CD4-positive, alpha-beta memory T cell (primary cell): ENCODE measurements around the gene STX18. TPM values are rescaled to one million over a fixed set of nuclear protein-coding genes. Genes with fewer than 3 reads are reported as not detected.
"Not testable (repeated sequence)": the region's sequence is repeated elsewhere in the genome, so short reads cannot be mapped to it uniquely, and the experiment has no call there.

Experiments
- CTCF ChIA-PET: fragments of 350-600 bp; sonication (Branson Sonifier 250); formaldehyde crosslinking; loops from one replicate; lab custom pipeline; 2021; ENCODE audit warnings: inconsistent platforms; ENCODE audit not compliant: partially characterized antibody; lab: Charles Lee
- POLR2A ChIA-PET: fragments of 350-600 bp; sonication (Branson Sonifier 250); formaldehyde crosslinking; loops from one replicate; lab custom pipeline; 2021; ENCODE audit not compliant: partially characterized antibody; lab: Charles Lee
- DNase-seq, 5 donors: peaks; one replicate each; pipeline versions ENCODE4 v3.0.0 to v3.0.0-alpha.2; 2020 to 2022; ENCODE audit warnings: mixed read lengths in 1 of 5
- H3K27ac ChIP-seq: one replicate; pipeline ENCODE4 v1.7.0; 2013; ENCODE audit warnings: low read depth, low read length
- H3K27me3 ChIP-seq: 2 replicates; pipeline ENCODE4 v1.7.0; 2013; ENCODE audit warnings: mild to moderate bottlenecking, low read length, moderate library complexity; ENCODE audit not compliant: insufficient read depth
- H3K36me3 ChIP-seq: 2 replicates; pipeline ENCODE4 v1.7.0; 2013; ENCODE audit warnings: mild to moderate bottlenecking, low read length, moderate library complexity; ENCODE audit not compliant: insufficient read depth
- H3K4me1 ChIP-seq: 2 replicates; pipeline ENCODE4 v1.7.0; 2013; ENCODE audit warnings: mild to moderate bottlenecking, low read length, moderate library complexity; ENCODE audit not compliant: insufficient read depth
- H3K4me3 ChIP-seq, 2 donors: one replicate each; pipeline ENCODE4 v1.7.0; 2013; ENCODE audit warnings: low read length in 2 of 2, mild to moderate bottlenecking in 1 of 2
- H3K9me3 ChIP-seq, 2 donors: one replicate each; pipeline ENCODE4 v1.7.0; 2013; ENCODE audit warnings: low read length in 2 of 2, control low read depth in 1 of 2; ENCODE audit not compliant: control insufficient read depth in 1 of 2
- H3K27ac Mint-ChIP-seq, 7 donors: one replicate each; pipeline ENCODE4 v1.8.0; 2020 to 2021; ENCODE audit warnings: mixed read lengths in 7 of 7, mild to moderate bottlenecking in 6 of 7, inconsistent platforms in 3 of 7, moderate library complexity in 3 of 7
- H3K27me3 Mint-ChIP-seq, 2 donors: one replicate each; pipeline ENCODE4 v1.8.0; 2020 to 2021; ENCODE audit warnings: mixed read lengths in 2 of 2
- H3K36me3 Mint-ChIP-seq, 2 donors: one replicate each; pipeline ENCODE4 v1.8.0; 2020 to 2021; ENCODE audit warnings: mixed read lengths in 2 of 2, inconsistent platforms in 1 of 2, mild to moderate bottlenecking in 1 of 2
- H3K4me1 Mint-ChIP-seq, 4 donors: one replicate each; pipeline ENCODE4 v1.8.0; 2020 to 2021; ENCODE audit warnings: mixed read lengths in 4 of 4, mild to moderate bottlenecking in 1 of 4
- H3K4me3 Mint-ChIP-seq, 8 donors: one replicate each; pipeline ENCODE4 v1.8.0; 2020 to 2021; ENCODE audit warnings: mixed read lengths in 8 of 8, mild to moderate bottlenecking in 7 of 8, moderate library complexity in 6 of 8, inconsistent platforms in 3 of 8
- H3K9me3 Mint-ChIP-seq, 8 donors: one replicate each; pipeline ENCODE4 v1.8.0; 2020 to 2021; ENCODE audit warnings: mixed read lengths in 8 of 8, mild to moderate bottlenecking in 5 of 8, inconsistent platforms in 3 of 8, moderate library complexity in 1 of 8
- intact Hi-C: fragments of 100-400 bp; cut with micrococcal nuclease; formaldehyde crosslinking; loops from one replicate; pipeline ENCODE4 v1.15.1; 2023
- polyA plus RNA-seq, 2 donors: library from polyadenylated mRNA; unstranded; fragments of 300-500 nt; fragmentation: Illumina TruSeq; gene quantifications; one replicate each; pipeline ENCODE4 v1.2.3, GENCODE V29; 2021
- total RNA-seq, 2 experiments: library from RNA; stranded (reverse); gene quantifications; one replicate each; pipeline ENCODE4 v1.2.3, GENCODE V29; 2021

The STX18 gene
- total and polyA plus RNA-seq, 4 experiments from 2014 or later, result 25.6 to 34.5 (median 31.2) TPM

GRCh38 chr4:4506961-4507360, 34.9 kb downstream of the STX18 start:
- H3K27ac Mint-ChIP-seq, result no peak overlapping the region
- Histone ChIP-seq H3K27me3 (no peaks in the 10 kb centered on the region), H3K36me3 (no peaks in the 10 kb centered on the region), H3K9me3 (no peaks in the 10 kb centered on the region), H3K4me1 (peaks cover 9% of the 10 kb centered on the region), H3K4me3 (no peak overlapping the region), H3K27ac (no peak overlapping the region)
- ChIA-PET POLR2A (no interaction called here), CTCF (interaction anchor here (0.7 to 1.7 kb wide), 6 partner anchors 12 to 84 kb away, joined by 3 to 9 read pairs (median 4); no protein-coding TSS in a partner anchor)
- DNase-seq, result no peak
- no peaks in the 10 kb centered on the region for H3K9me3 Mint-ChIP-seq
- peaks cover 10 to 16% (median 14%) of the 10 kb centered on the region in 4 donors for H3K4me1 Mint-ChIP-seq
- peaks cover 7 to 20% of the 10 kb centered on the region in 2 donors for H3K36me3 Mint-ChIP-seq
- intact Hi-C loops, result no loop called here
- no peaks in the 10 kb centered on the region for H3K27me3 Mint-ChIP-seq
- H3K4me3 Mint-ChIP-seq, result no peak overlapping the region

GRCh38 chr4:4505211-4505610, 36.6 kb downstream of the STX18 start:
- H3K36me3 ChIP-seq, DNase-seq, H3K4me3 Mint-ChIP-seq, H3K27ac ChIP-seq, intact Hi-C loops, H3K27me3 ChIP-seq, H3K9me3 Mint-ChIP-seq, H3K4me3 ChIP-seq, POLR2A ChIA-PET, H3K9me3 ChIP-seq, H3K27me3 Mint-ChIP-seq: not testable (repeated sequence)
- peaks cover 10 to 16% (median 15%) of the 10 kb centered on the region in 4 donors for H3K4me1 Mint-ChIP-seq
- H3K4me1 ChIP-seq, result peaks cover 12% of the 10 kb centered on the region
- CTCF ChIA-PET, result interaction anchor here (0.7 kb wide), 1 partner anchor 16 kb away, joined by 3 read pairs; no protein-coding TSS in a partner anchor
- peaks cover 5 to 18% of the 10 kb centered on the region in 2 donors for H3K36me3 Mint-ChIP-seq
- H3K27ac Mint-ChIP-seq, result peak overlapping the region in 2 of 7 donors; percentile 19 to 49

GRCh38 chr4:4504783-4505182, 37.1 kb downstream of the STX18 start:
- Mint-ChIP-seq H3K9me3 (no peaks in the 10 kb centered on the region), H3K36me3 (peaks cover 5 to 13% of the 10 kb centered on the region in 2 donors), H3K27ac (peak overlapping the region in 2 of 7 donors; percentile 19 to 49), H3K4me3 (peak overlapping the region in 1 of 8 donors; percentile 15), H3K4me1 (peaks cover 10 to 16% (median 15%) of the 10 kb centered on the region in 4 donors), H3K27me3 (no peaks in the 10 kb centered on the region)
- H3K4me3 ChIP-seq, result no peak overlapping the region
- intact Hi-C loops, result no loop called here
- H3K27ac ChIP-seq, result no peak overlapping the region
- DNase-seq, result no peak
- ChIA-PET POLR2A (no interaction called here), CTCF (interaction anchor here (1.0 kb wide), 1 partner anchor 17 kb away, joined by 4 read pairs; no protein-coding TSS in a partner anchor)
- no peaks in the 10 kb centered on the region for H3K27me3 ChIP-seq
- peaks cover 12% of the 10 kb centered on the region for H3K4me1 ChIP-seq
- no peaks in the 10 kb centered on the region for H3K9me3 ChIP-seq
- no peaks in the 10 kb centered on the region for H3K36me3 ChIP-seq

- intact Hi-C loops, result loop anchor here (1.0 kb wide), 1 partner anchor 15 kb away; no protein-coding TSS in a partner anchor
Measured at GRCh38 chr4:4502694-4503311, 39.0 kb downstream of the STX18 start.

GRCh38 chr4:4501679-4502078, 40.2 kb downstream of the STX18 start:
- intact Hi-C loops, result loop anchor here (1.0 kb wide), 1 partner anchor 13 kb away; no protein-coding TSS in a partner anchor
- Histone ChIP-seq H3K4me1 (peaks cover 12% of the 10 kb centered on the region), H3K9me3 (no peaks in the 10 kb centered on the region), H3K36me3 (no peaks in the 10 kb centered on the region), H3K27ac (no peak overlapping the region), H3K4me3 (no peak overlapping the region), H3K27me3 (no peaks in the 10 kb centered on the region)
- Mint-ChIP-seq H3K36me3 (peaks cover under 1 to 6% of the 10 kb centered on the region in 2 donors), H3K4me3 (no peak overlapping the region), H3K4me1 (peaks cover 9 to 13% (median 10%) of the 10 kb centered on the region in 4 donors), H3K9me3 (no peaks in the 10 kb centered on the region), H3K27me3 (no peaks in the 10 kb centered on the region), H3K27ac (peak overlapping the region in 2 of 7 donors; percentile 32 to 66)
- POLR2A ChIA-PET, result interaction anchor here (1.7 to 2.1 kb wide), 2 partner anchors 40 kb away, joined by 5 to 6 read pairs; partner anchors contain the start of gene STX18
- no peak for DNase-seq
- CTCF ChIA-PET, result interaction anchor here (1.4 to 1.6 kb wide), 2 partner anchors 13 to 40 kb away, joined by 3 to 4 read pairs; no protein-coding TSS in a partner anchor

More at GRCh38 chr4:4502694-4503311, 39.0 kb downstream of the STX18 start:
- Histone ChIP-seq H3K27ac (peak overlapping the region; percentile 38), H3K36me3 (no peaks in the 10 kb centered on the region), H3K27me3 (no peaks in the 10 kb centered on the region), H3K9me3 (no peaks in the 10 kb centered on the region), H3K4me3 (peak overlapping the region in 1 of 2 donors; percentile 43), H3K4me1 (peaks cover 12% of the 10 kb centered on the region)
- peak; percentile 27 to 39 (median 32) for DNase-seq
- peaks cover 3 to 5% of the 10 kb centered on the region in 2 donors for H3K36me3 Mint-ChIP-seq
- H3K4me3 Mint-ChIP-seq, result peak overlapping the region; percentile 71 to 84 (median 80)
- CTCF ChIA-PET, result interaction anchor here (0.9 to 1.6 kb wide), 6 partner anchors 9 to 164 kb away, joined by 3 to 5 read pairs (median 3); no protein-coding TSS in a partner anchor
- H3K27ac Mint-ChIP-seq, result peak overlapping the region; percentile 12 to 86 (median 76)
- no peaks in the 10 kb centered on the region for H3K27me3 Mint-ChIP-seq
- H3K9me3 Mint-ChIP-seq, result no peaks in the 10 kb centered on the region
- POLR2A ChIA-PET, result interaction anchor here (1.0 to 2.1 kb wide), 3 partner anchors 39 to 72 kb away, joined by 3 to 6 read pairs (median 5); partner anchors contain the start of gene STX18
- peaks cover 9 to 13% (median 10%) of the 10 kb centered on the region in 4 donors for H3K4me1 Mint-ChIP-seq

GRCh38 chr4:4499438-4500123, 42.3 kb downstream of the STX18 start:
- CTCF ChIA-PET, result no interaction called here
- Histone ChIP-seq H3K4me1 (peaks cover 12% of the 10 kb centered on the region), H3K36me3 (no peaks in the 10 kb centered on the region), H3K27me3 (no peaks in the 10 kb centered on the region), H3K4me3 (no peak overlapping the region), H3K27ac (no peak overlapping the region), H3K9me3 (no peaks in the 10 kb centered on the region)
- Mint-ChIP-seq H3K4me3 (no peak overlapping the region), H3K27me3 (no peaks in the 10 kb centered on the region), H3K4me1 (peaks cover 11 to 13% (median 12%) of the 10 kb centered on the region in 4 donors), H3K9me3 (no peaks in the 10 kb centered on the region), H3K27ac (no peak overlapping the region), H3K36me3 (peaks cover 0 to 3% of the 10 kb centered on the region in 2 donors)
- POLR2A ChIA-PET, result no interaction called here
- no peak for DNase-seq
- intact Hi-C loops, result no loop called here
